ENCODE results near the gene ABHD2.

Gene ABHD2

GRCh38 chr15:89051875-89052274 lies 36.4 kb upstream of the ABHD2 start:
- H3K9me3 ChIP-seq, result no peaks in the 10 kb centered on the region
- H3K36me3 ChIP-seq, result peaks cover 0 to 8% (median 7%) of the 10 kb centered on the region in 3 donors
- intact Hi-C loops (cut with DNase I; ENCODE audit: low total_unique reads), result loop anchor here (2.0 kb wide), 1 partner anchor 47 kb away; no protein-coding TSS in a partner anchor
- H3K4me3 ChIP-seq, result no peak overlapping the region
- H3K27ac ChIP-seq, result peak overlapping the region; percentile 84
- no peaks in the 10 kb centered on the region for H3K27me3 ChIP-seq
- TF ChIP-seq CTCF (IDR thresholded peaks at IDR 0.05), result no peak
- no peak for DNase-seq
- H3K4me1 ChIP-seq, result peaks cover 0 to 73% (median 24%) of the 10 kb centered on the region in 4 donors

- Histone ChIP-seq H3K27ac (peak overlapping the region; percentile 84), H3K36me3 (peaks cover 0 to 8% (median 7%) of the 10 kb centered on the region in 3 donors), H3K27me3 (no peaks in the 10 kb centered on the region), H3K9me3 (no peaks in the 10 kb centered on the region), H3K4me3 (no peak overlapping the region), H3K4me1 (peaks cover 0 to 79% (median 28%) of the 10 kb centered on the region in 4 donors)
- DNase-seq, result no peak
- intact Hi-C loops (cut with DNase I; ENCODE audit: low total_unique reads), result no loop called here
- no peak for TF ChIP-seq CTCF (IDR thresholded peaks at IDR 0.05)
These were observed 35.8 kb upstream of the ABHD2 start for GRCh38 chr15:89052474-89052873.

- H3K36me3 ChIP-seq, result peaks cover 0 to 8% (median 7%) of the 10 kb centered on the region in 3 donors
- no peak for TF ChIP-seq CTCF (IDR thresholded peaks at IDR 0.05)
- no peaks in the 10 kb centered on the region for H3K27me3 ChIP-seq
- peak overlapping the region; percentile 84 for H3K27ac ChIP-seq
- DNase-seq, result no peak
- no peak overlapping the region for H3K4me3 ChIP-seq
- H3K4me1 ChIP-seq, result peaks cover 0 to 87% (median 43%) of the 10 kb centered on the region in 4 donors
- intact Hi-C loops (cut with DNase I; ENCODE audit: low total_unique reads), result loop anchor here (5.0 kb wide), 1 partner anchor 122 kb away; no protein-coding TSS in a partner anchor
- no peaks in the 10 kb centered on the region for H3K9me3 ChIP-seq
These were observed 33.4 kb upstream of the ABHD2 start for GRCh38 chr15:89054873-89055272.

GRCh38 chr15:89057506-89058133 lies 30.6 kb upstream of the ABHD2 start:
- Histone ChIP-seq H3K27me3 (no peaks in the 10 kb centered on the region), H3K27ac (peak overlapping the region; percentile 60 to 84), H3K4me1 (peaks cover 0 to 66% (median 31%) of the 10 kb centered on the region in 4 donors), H3K4me3 (no peak overlapping the region), H3K36me3 (peaks cover 0 to 8% (median 7%) of the 10 kb centered on the region in 3 donors), H3K9me3 (no peaks in the 10 kb centered on the region)
- intact Hi-C loops (cut with DNase I; ENCODE audit: low total_unique reads), result loop anchor here (5.0 kb wide), 1 partner anchor 120 kb away; no protein-coding TSS in a partner anchor
- peak; percentile 83 to 90 for DNase-seq
- peak; percentile 98 to 99 for TF ChIP-seq CTCF (IDR thresholded peaks at IDR 0.05)

- no peaks in the 10 kb centered on the region for H3K9me3 ChIP-seq
- H3K4me3 ChIP-seq, result no peak overlapping the region
- H3K4me1 ChIP-seq, result peaks cover 0 to 58% (median 24%) of the 10 kb centered on the region in 4 donors
- H3K36me3 ChIP-seq, result peaks cover 0 to 8% (median 7%) of the 10 kb centered on the region in 3 donors
- no peak for TF ChIP-seq CTCF (IDR thresholded peaks at IDR 0.05)
- H3K27me3 ChIP-seq, result no peaks in the 10 kb centered on the region
- no peak for DNase-seq
- H3K27ac ChIP-seq, result peak overlapping the region; percentile 60 to 84
- intact Hi-C loops (cut with DNase I; ENCODE audit: low total_unique reads), result loop anchor here (5.0 kb wide), 1 partner anchor 119 kb away; no protein-coding TSS in a partner anchor
These were observed 29.9 kb upstream of the ABHD2 start for GRCh38 chr15:89058376-89058775.

Data from tibial artery (tissue), 4 donors.